ENCODE measurements around the gene DYRK1B. TPM values are rescaled to one million over a fixed set of nuclear protein-coding genes. Genes with fewer than 3 reads are reported as not detected.

DYRK1B gene
- total RNA-seq, 2 experiments from 2014 or later, result 3.0 to 9.2 TPM

DNA sequence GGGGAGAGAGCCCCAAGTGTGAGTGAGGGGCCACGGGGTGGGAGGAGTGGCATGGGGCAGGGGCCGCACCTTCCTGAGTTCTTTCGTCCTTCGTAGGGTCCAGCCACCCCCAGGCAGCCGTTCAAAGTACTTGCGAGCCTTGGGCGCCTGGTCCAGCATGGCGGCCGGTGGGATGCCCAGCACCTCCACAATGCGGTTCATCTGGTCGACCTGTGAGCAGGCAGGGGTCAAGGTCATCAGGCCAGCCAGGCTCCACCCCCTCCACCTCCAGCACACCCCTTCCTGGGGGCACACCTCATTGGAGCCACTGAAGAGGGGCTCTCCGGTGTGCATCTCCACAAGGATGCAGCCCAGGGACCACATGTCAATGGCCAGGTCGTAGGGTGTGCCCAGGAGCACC is 6.7 kb downstream of the DYRK1B start:
- Histone ChIP-seq H3K36me3 (ENCODE audit: insufficient read depth, low read length) (peaks cover 85% of the 10 kb centered on the region), H3K27ac (ENCODE audit: low read depth, low read length, poor library complexity, severe bottlenecking) (no peak overlapping the region), H4K20me1 (ENCODE audit: insufficient read depth, low read length) (no peaks in the 10 kb centered on the region), H3K4me2 (ENCODE audit: low read length) (no peak overlapping the region), H3K4me1 (ENCODE audit: insufficient read depth, low read length, poor library complexity, severe bottlenecking) (no peaks in the 10 kb centered on the region), H3K9me2 (ENCODE audit: insufficient read depth, low read length) (no peaks in the 10 kb centered on the region), H3K4me3 (ENCODE audit: low read depth, low read length, poor library complexity, severe bottlenecking) (no peak overlapping the region), H3K79me2 (ENCODE audit: insufficient read depth, low read depth, low read length) (no peaks in the 10 kb centered on the region), H2AFZ (ENCODE audit: low read length) (no peak overlapping the region), H3K9me3 (ENCODE audit: low read length) (no peaks in the 10 kb centered on the region)
- TF ChIP-seq, protein P1, sequence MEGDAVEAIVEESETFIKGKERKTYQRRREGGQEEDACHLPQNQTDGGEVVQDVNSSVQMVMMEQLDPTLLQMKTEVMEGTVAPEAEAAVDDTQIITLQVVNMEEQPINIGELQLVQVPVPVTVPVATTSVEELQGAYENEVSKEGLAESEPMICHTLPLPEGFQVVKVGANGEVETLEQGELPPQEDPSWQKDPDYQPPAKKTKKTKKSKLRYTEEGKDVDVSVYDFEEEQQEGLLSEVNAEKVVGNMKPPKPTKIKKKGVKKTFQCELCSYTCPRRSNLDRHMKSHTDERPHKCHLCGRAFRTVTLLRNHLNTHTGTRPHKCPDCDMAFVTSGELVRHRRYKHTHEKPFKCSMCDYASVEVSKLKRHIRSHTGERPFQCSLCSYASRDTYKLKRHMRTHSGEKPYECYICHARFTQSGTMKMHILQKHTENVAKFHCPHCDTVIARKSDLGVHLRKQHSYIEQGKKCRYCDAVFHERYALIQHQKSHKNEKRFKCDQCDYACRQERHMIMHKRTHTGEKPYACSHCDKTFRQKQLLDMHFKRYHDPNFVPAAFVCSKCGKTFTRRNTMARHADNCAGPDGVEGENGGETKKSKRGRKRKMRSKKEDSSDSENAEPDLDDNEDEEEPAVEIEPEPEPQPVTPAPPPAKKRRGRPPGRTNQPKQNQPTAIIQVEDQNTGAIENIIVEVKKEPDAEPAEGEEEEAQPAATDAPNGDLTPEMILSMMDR (conservative IDR thresholded peaks at IDR 0.05; ENCODE audit: low read length), result no peak
- TF ChIP-seq EZH2phosphoT487 (IDR thresholded peaks at IDR 0.05; ENCODE audit: borderline replicate concordance, low read depth, low read length), result no peak
- ChIA-PET POLR2A (no interaction called here), CTCF (ENCODE audit: unreplicated experiment) (no interaction called here)
- DNase-seq (ENCODE audit: low spot score), result no peak
- intact Hi-C loops (cut with micrococcal nuclease; ENCODE audit: unreplicated experiment), result no loop called here
- BruUV-seq (replicated peaks), result no TSS peak

DNA sequence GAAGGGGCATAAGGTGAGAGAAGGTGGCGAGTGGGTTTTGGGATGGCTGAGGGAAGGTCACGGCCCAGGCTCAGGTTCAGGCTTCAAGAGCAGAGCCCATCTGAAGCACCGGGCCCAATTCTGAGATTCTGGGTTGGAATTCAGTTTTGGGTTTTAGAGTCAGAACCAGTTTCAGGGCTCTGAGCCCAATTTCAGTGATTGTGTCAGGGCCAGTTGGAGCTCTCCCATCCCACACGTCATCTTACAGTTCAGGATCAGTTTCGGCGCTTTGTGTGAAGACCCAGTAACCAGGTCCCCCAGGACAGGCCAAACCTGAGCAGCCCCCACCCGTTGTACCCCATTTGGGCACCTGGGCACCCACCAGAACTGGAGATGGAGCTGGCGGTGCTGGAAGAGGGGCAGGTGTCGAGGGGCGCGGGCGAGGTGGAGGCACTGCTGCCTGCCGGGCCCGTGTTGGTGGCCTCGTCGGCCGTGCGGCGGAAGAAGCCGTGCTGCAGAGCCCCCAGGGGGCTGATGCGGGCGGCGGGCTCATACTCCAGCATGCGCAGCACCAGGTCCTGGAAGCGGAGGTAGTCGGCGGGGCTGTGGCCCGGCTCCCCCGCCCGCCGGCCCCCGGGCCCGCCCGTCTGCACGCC is 7.5 kb downstream of the DYRK1B start:
- intact Hi-C loops (cut with micrococcal nuclease; ENCODE audit: unreplicated experiment), result no loop called here
- H4K20me1 ChIP-seq (ENCODE audit: insufficient read depth, low read length), result no peaks in the 10 kb centered on the region
- H3K27ac ChIP-seq (ENCODE audit: low read depth, low read length, poor library complexity, severe bottlenecking), result no peak overlapping the region
- CTCF ChIA-PET (ENCODE audit: unreplicated experiment), result no interaction called here
- POLR2A ChIA-PET, result no interaction called here
- no peaks in the 10 kb centered on the region for H3K9me2 ChIP-seq (ENCODE audit: insufficient read depth, low read length)
- no peaks in the 10 kb centered on the region for H3K9me3 ChIP-seq (ENCODE audit: low read length)
- no peaks in the 10 kb centered on the region for H3K4me1 ChIP-seq (ENCODE audit: insufficient read depth, low read length, poor library complexity, severe bottlenecking)
- no peaks in the 10 kb centered on the region for H3K79me2 ChIP-seq (ENCODE audit: insufficient read depth, low read depth, low read length)
- H3K4me2 ChIP-seq (ENCODE audit: low read length), result no peak overlapping the region
- peaks cover 83% of the 10 kb centered on the region for H3K36me3 ChIP-seq (ENCODE audit: insufficient read depth, low read length)
- no peak for DNase-seq (ENCODE audit: low spot score)
- no peak overlapping the region for H3K4me3 ChIP-seq (ENCODE audit: low read depth, low read length, poor library complexity, severe bottlenecking)
- TF ChIP-seq, protein P1 (conservative IDR thresholded peaks at IDR 0.05; ENCODE audit: low read length), result no peak
- TF ChIP-seq EZH2phosphoT487 (IDR thresholded peaks at IDR 0.05; ENCODE audit: borderline replicate concordance, low read depth, low read length), result no peak
- BruUV-seq (replicated peaks), result no TSS peak
- no peak overlapping the region for H2AFZ ChIP-seq (ENCODE audit: low read length)

DNA sequence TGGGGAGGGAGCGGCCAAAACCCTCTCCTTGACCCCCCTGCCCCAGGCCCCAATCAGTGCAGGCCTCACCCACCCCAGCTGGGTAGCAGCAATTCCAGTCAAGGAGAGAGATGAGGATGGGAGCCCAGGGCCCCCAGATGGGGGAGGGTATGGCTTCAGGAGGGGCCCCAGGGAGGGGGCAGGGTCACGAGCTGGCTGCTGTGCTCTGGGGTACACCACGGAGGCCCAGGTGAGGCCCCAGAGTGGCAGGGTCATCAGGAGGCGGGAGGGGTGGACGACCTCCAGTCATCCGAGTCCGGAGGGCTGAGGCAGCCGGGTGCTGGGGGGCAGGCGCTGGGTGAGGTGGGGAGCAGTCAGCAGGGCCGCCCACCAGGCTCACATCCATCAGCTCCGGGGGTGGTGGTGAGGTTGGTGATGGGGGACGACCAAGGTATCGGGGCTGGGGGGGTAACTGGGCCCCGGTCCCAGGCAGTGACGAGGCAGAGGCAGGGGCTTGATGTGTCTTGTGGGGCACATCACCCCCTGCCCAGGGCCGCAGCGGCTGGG is 8.4 kb downstream of the DYRK1B start:
- POLR2A ChIA-PET, result no interaction called here
- Histone ChIP-seq H2AFZ (ENCODE audit: low read length) (no peak overlapping the region), H3K4me3 (ENCODE audit: low read depth, low read length, poor library complexity, severe bottlenecking) (no peak overlapping the region), H3K4me2 (ENCODE audit: low read length) (no peak overlapping the region), H3K79me2 (ENCODE audit: insufficient read depth, low read depth, low read length) (no peaks in the 10 kb centered on the region), H3K4me1 (ENCODE audit: insufficient read depth, low read length, poor library complexity, severe bottlenecking) (no peaks in the 10 kb centered on the region), H3K27ac (ENCODE audit: low read depth, low read length, poor library complexity, severe bottlenecking) (no peak overlapping the region), H3K9me3 (ENCODE audit: low read length) (0 out of 2 replicates have a peak, but pooled peaks cover 3% of the 10 kb centered on the region), H3K9me2 (ENCODE audit: insufficient read depth, low read length) (no peaks in the 10 kb centered on the region), H3K36me3 (ENCODE audit: insufficient read depth, low read length) (peaks cover 79% of the 10 kb centered on the region), H4K20me1 (ENCODE audit: insufficient read depth, low read length) (no peaks in the 10 kb centered on the region)
- no peak for DNase-seq (ENCODE audit: low spot score)
- no TSS peak for BruUV-seq (replicated peaks)
- TF ChIP-seq, protein P1 (conservative IDR thresholded peaks at IDR 0.05; ENCODE audit: low read length), result no peak
- no peak for TF ChIP-seq EZH2phosphoT487 (IDR thresholded peaks at IDR 0.05; ENCODE audit: borderline replicate concordance, low read depth, low read length)
- intact Hi-C loops (cut with micrococcal nuclease; ENCODE audit: unreplicated experiment), result no loop called here
- CTCF ChIA-PET (ENCODE audit: unreplicated experiment), result interaction anchor here (0.6 kb wide), 1 partner anchor 33 kb away, joined by 5 read pairs; no protein-coding TSS in a partner anchor

Data from OCI-LY7 (cell line).